Large intestine (tissue), 3 donors: ENCODE measurements around the gene INTS15. TPM values are rescaled to one million over a fixed set of nuclear protein-coding genes. Genes with fewer than 3 reads are reported as not detected.
A peak's percentile ranks its signal among the peaks of the same experiment; 100 is the strongest.

Experiments used
- DNase-seq, 2 donors: peaks; one replicate each; pipeline versions ENCODE4 v3.0.0 to v3.0.0-alpha.2; 2013
- H3K27ac ChIP-seq: one replicate; pipeline ENCODE4 v1.5.1; 2013; ENCODE audit warnings: low read length
- H3K27me3 ChIP-seq: 2 replicates; pipeline ENCODE4 v1.6.1; 2013; ENCODE audit warnings: low read length; ENCODE audit not compliant: control insufficient read depth, insufficient read depth
- H3K36me3 ChIP-seq: 2 replicates; pipeline ENCODE4 v1.6.1; 2013; ENCODE audit warnings: low read length; ENCODE audit not compliant: control insufficient read depth, insufficient read depth
- H3K4me1 ChIP-seq: one replicate; pipeline ENCODE4 v1.6.1; 2013; ENCODE audit warnings: low read length; ENCODE audit not compliant: control insufficient read depth, insufficient read depth
- H3K4me3 ChIP-seq: one replicate; pipeline ENCODE4 v1.5.1; 2013; ENCODE audit warnings: low read length
- H3K9me3 ChIP-seq: one replicate; pipeline ENCODE4 v1.6.1; 2013; ENCODE audit warnings: mild to moderate bottlenecking, low read depth, low read length, moderate library complexity; ENCODE audit not compliant: control insufficient read depth
- WGBS: methylation state at CpG from one replicate; pipeline ENCODE4 v1.1.5; 2013; ENCODE audit warnings: low lambda C conversion rate; ENCODE audit not compliant: insufficient coverage; 5-methylcytosine and 5-hydroxymethylcytosine counted together
- polyA plus RNA-seq: library from polyadenylated mRNA; unstranded; fragments of 120-200 nt; gene quantifications from one replicate; pipeline ENCODE4 v1.2.1, GENCODE V29; 2013

Gene INTS15
- polyA plus RNA-seq, 1 donor: 28.6 TPM

- no peak overlapping the region for H3K27ac ChIP-seq
- WGBS: no CpG with 5 or more reads among the region's 20 CpGs
- DNase-seq: no peak
- H3K27me3 ChIP-seq: peaks cover 12% of the 10 kb centered on the region
- no peak overlapping the region for H3K4me3 ChIP-seq
- peaks cover 2% of the 10 kb centered on the region for H3K4me1 ChIP-seq
- peaks cover 4% of the 10 kb centered on the region for H3K9me3 ChIP-seq
- peaks cover 2% of the 10 kb centered on the region for H3K36me3 ChIP-seq
These were observed 27.2 kb downstream of the INTS15 start for GRCh38 chr7:6616854-6617643.

GRCh38 chr7:6618621-6619020, 28.8 kb downstream of the INTS15 start:
- Histone ChIP-seq H3K36me3 (peaks cover 6% of the 10 kb centered on the region), H3K9me3 (peaks cover 4% of the 10 kb centered on the region), H3K27ac (no peak overlapping the region), H3K27me3 (peaks cover 12% of the 10 kb centered on the region), H3K4me3 (no peak overlapping the region), H3K4me1 (peaks cover 2% of the 10 kb centered on the region)
- WGBS: no CpG with 5 or more reads among the region's 4 CpGs
- DNase-seq: no peak

- no peak overlapping the region for H3K27ac ChIP-seq
- peaks cover 2% of the 10 kb centered on the region for H3K4me1 ChIP-seq
- peaks cover 9% of the 10 kb centered on the region for H3K36me3 ChIP-seq
- H3K9me3 ChIP-seq: peaks cover 4% of the 10 kb centered on the region
- no CpG with 5 or more reads among the region's 3 CpGs for WGBS
- no peak overlapping the region for H3K4me3 ChIP-seq
- H3K27me3 ChIP-seq: peaks cover 6% of the 10 kb centered on the region
- no peak for DNase-seq
These were observed 30.1 kb downstream of the INTS15 start for GRCh38 chr7:6619961-6620360.

- no peak overlapping the region for H3K27ac ChIP-seq
- no peaks in the 10 kb centered on the region for H3K27me3 ChIP-seq
- H3K36me3 ChIP-seq: peaks cover 9% of the 10 kb centered on the region
- H3K4me1 ChIP-seq: no peaks in the 10 kb centered on the region
- DNase-seq: no peak
- no peaks in the 10 kb centered on the region for H3K9me3 ChIP-seq
- no peak overlapping the region for H3K4me3 ChIP-seq
- no CpG with 5 or more reads among the region's 20 CpGs for WGBS
These were observed 31.6 kb downstream of the INTS15 start for GRCh38 chr7:6621195-6622133.

GRCh38 chr7:6622134-6622710, 32.4 kb downstream of the INTS15 start:
- Histone ChIP-seq H3K27ac (no peak overlapping the region), H3K4me1 (no peaks in the 10 kb centered on the region), H3K9me3 (no peaks in the 10 kb centered on the region), H3K4me3 (no peak overlapping the region), H3K27me3 (no peaks in the 10 kb centered on the region), H3K36me3 (peaks cover 9% of the 10 kb centered on the region)
- no CpG with 5 or more reads among the region's 67 CpGs for WGBS
- DNase-seq: no peak

- Histone ChIP-seq H3K9me3 (no peaks in the 10 kb centered on the region), H3K4me1 (no peaks in the 10 kb centered on the region), H3K27ac (no peak overlapping the region), H3K36me3 (peaks cover 9% of the 10 kb centered on the region), H3K4me3 (no peak overlapping the region), H3K27me3 (no peaks in the 10 kb centered on the region)
- DNase-seq: no peak
- WGBS: no CpG with 5 or more reads among the region's 15 CpGs
These were observed 33.9 kb downstream of the INTS15 start for GRCh38 chr7:6623589-6624245.

GRCh38 chr7:6624246-6624611, 34.4 kb downstream of the INTS15 start:
- peaks cover 9% of the 10 kb centered on the region for H3K36me3 ChIP-seq
- no peaks in the 10 kb centered on the region for H3K9me3 ChIP-seq
- no peak for DNase-seq
- no peak overlapping the region for H3K27ac ChIP-seq
- WGBS: 88% methylated on average over 2 of the region's 3 CpGs
- H3K4me1 ChIP-seq: no peaks in the 10 kb centered on the region
- H3K4me3 ChIP-seq: no peak overlapping the region
- H3K27me3 ChIP-seq: no peaks in the 10 kb centered on the region

GRCh38 chr7:6628045-6628444, 38.2 kb downstream of the INTS15 start:
- Histone ChIP-seq H3K4me3 (no peak overlapping the region), H3K4me1 (no peaks in the 10 kb centered on the region), H3K36me3 (peaks cover 7% of the 10 kb centered on the region), H3K9me3 (no peaks in the 10 kb centered on the region), H3K27ac (no peak overlapping the region), H3K27me3 (no peaks in the 10 kb centered on the region)
- no peak for DNase-seq
- WGBS: no CpG with 5 or more reads among the region's 6 CpGs

GRCh38 chr7:6630007-6630849, 40.4 kb downstream of the INTS15 start:
- Histone ChIP-seq H3K9me3 (no peaks in the 10 kb centered on the region), H3K4me1 (no peaks in the 10 kb centered on the region), H3K36me3 (no peaks in the 10 kb centered on the region), H3K27ac (no peak overlapping the region), H3K27me3 (no peaks in the 10 kb centered on the region), H3K4me3 (no peak overlapping the region)
- 83% methylated on average over 1 of the region's 11 CpGs for WGBS
- peak in 1 of 2 donors; percentile 28 for DNase-seq
